Measurements from ENCODE around the gene PTDSS2. TPM values are rescaled to one million over a fixed set of nuclear protein-coding genes. Genes with fewer than 3 reads are reported as not detected.

Gene PTDSS2
- total and polyA plus RNA-seq, 9 of the 15 experiments (the other 6 are each of a cell fraction or from before 2014, with no cell fraction given), result 0.45 to 53.9 (median 17.2) TPM

GRCh38 chr11:422249-422656, 27.8 kb upstream of the PTDSS2 start (continued):
- TF ChIP-seq SMAD4 (CRISPR knock-in tag; conservative IDR thresholded peaks at IDR 0.05), result peak; percentile 75
- TF ChIP-seq TRIM24 (IDR thresholded peaks at IDR 0.05), result peak; percentile 81 to 85
- no peak for TF ChIP-seq FOXK2 (conservative IDR thresholded peaks at IDR 0.05 in 1 of 2, IDR thresholded peaks at IDR 0.05 in 1 of 2; ENCODE audit: low read depth in 2 of 2)
- TF ChIP-seq ZNF766 (CRISPR knock-in tag; conservative IDR thresholded peaks at IDR 0.05), result peak; percentile 60; the same call in 1 of the 2 replicates
- TF ChIP-seq TFAP4 (CRISPR knock-in tag; IDR thresholded peaks at IDR 0.05; ENCODE audit: borderline replicate concordance), result peak; percentile 74
- TF ChIP-seq, protein P1, sequence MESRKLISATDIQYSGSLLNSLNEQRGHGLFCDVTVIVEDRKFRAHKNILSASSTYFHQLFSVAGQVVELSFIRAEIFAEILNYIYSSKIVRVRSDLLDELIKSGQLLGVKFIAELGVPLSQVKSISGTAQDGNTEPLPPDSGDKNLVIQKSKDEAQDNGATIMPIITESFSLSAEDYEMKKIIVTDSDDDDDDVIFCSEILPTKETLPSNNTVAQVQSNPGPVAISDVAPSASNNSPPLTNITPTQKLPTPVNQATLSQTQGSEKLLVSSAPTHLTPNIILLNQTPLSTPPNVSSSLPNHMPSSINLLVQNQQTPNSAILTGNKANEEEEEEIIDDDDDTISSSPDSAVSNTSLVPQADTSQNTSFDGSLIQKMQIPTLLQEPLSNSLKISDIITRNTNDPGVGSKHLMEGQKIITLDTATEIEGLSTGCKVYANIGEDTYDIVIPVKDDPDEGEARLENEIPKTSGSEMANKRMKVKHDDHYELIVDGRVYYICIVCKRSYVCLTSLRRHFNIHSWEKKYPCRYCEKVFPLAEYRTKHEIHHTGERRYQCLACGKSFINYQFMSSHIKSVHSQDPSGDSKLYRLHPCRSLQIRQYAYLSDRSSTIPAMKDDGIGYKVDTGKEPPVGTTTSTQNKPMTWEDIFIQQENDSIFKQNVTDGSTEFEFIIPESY (CRISPR knock-in tag; IDR thresholded peaks at IDR 0.05), result 0 out of 2 replicates have a peak, but pooled peaks have one; percentile 30
- 0 out of 2 replicates have a peak, but pooled peaks have one; percentile 15 for TF ChIP-seq NCOA1 (IDR thresholded peaks at IDR 0.05; ENCODE audit: low read depth)
- peak; percentile 94 for TF ChIP-seq L3MBTL2 (IDR thresholded peaks at IDR 0.05)
- no peak for TF ChIP-seq E2F8 (IDR thresholded peaks at IDR 0.05; ENCODE audit: low read depth, partially characterized antibody)
- TF ChIP-seq MTA2 (IDR thresholded peaks at IDR 0.05; ENCODE audit: low read depth), result peak; percentile 80
- TF ChIP-seq EP300 (IDR thresholded peaks at IDR 0.05; ENCODE audit: low read length), result peak; percentile 81
- 0 out of 2 replicates have a peak, but pooled peaks have one; percentile 26 for TF ChIP-seq ZBTB2 (IDR thresholded peaks at IDR 0.05)
- peak; percentile 70 for TF ChIP-seq DPF2 (IDR thresholded peaks at IDR 0.05)
- peak; percentile 91 for TF ChIP-seq CBFA2T2 (conservative IDR thresholded peaks at IDR 0.05)
- peak; percentile 37; the same call in 1 of the 2 replicates for TF ChIP-seq SOX6 (IDR thresholded peaks at IDR 0.05)
- no peak for TF ChIP-seq TCF7 (IDR thresholded peaks at IDR 0.05; ENCODE audit: borderline replicate concordance)
- no peak for TF ChIP-seq ELF1 (tag; IDR thresholded peaks at IDR 0.05)
- TF ChIP-seq LEF1 (IDR thresholded peaks at IDR 0.05), result no peak
- TF ChIP-seq HEY1 (CRISPR knock-in tag; IDR thresholded peaks at IDR 0.05; ENCODE audit: borderline replicate concordance), result no peak; the same call in 1 of the 2 replicates
- 0 out of 4 replicates have a peak, but pooled peaks of 1 of the 2 experiments have one; percentile 62 for TF ChIP-seq ZNF639 (CRISPR knock-in tag; conservative IDR thresholded peaks at IDR 0.05 in 1 of 2, IDR thresholded peaks at IDR 0.05 in 1 of 2)
- 0 out of 2 replicates have a peak, but pooled peaks have one; percentile 34 for TF ChIP-seq STAT5A (IDR thresholded peaks at IDR 0.05; ENCODE audit: borderline replicate concordance, low read length)
